H9 (cell line): ENCODE results near the gene QPRT. TPM values are rescaled to one million over a fixed set of nuclear protein-coding genes. Genes with fewer than 3 reads are reported as not detected.
A peak's percentile ranks its signal among the peaks of the same experiment; 100 is the strongest.
"Not testable (repeated sequence)": the region's sequence is repeated elsewhere in the genome, so short reads cannot be mapped to it uniquely, and the experiment has no call there.

Experiments
- DNase-seq: peaks from one replicate; pipeline ENCODE4 v3.0.0-alpha.2; 2017
- H2AFZ ChIP-seq: one replicate; pipeline ENCODE4 v1.6.1; 2013; ENCODE audit warnings: mild to moderate bottlenecking, low read length, control low read depth, moderate library complexity
- H2AK5ac ChIP-seq: 2 replicates; pipeline ENCODE4 v1.6.1; 2013; ENCODE audit warnings: low read length, control low read depth, mixed read lengths; ENCODE audit not compliant: insufficient read length
- H2BK120ac ChIP-seq: one replicate; pipeline ENCODE4 v1.6.1; 2013; ENCODE audit warnings: low read depth, mild to moderate bottlenecking, low read length, control low read depth, inconsistent platforms; ENCODE audit not compliant: poor library complexity, severe bottlenecking
- H2BK12ac ChIP-seq: 2 replicates; pipeline ENCODE4 v1.6.1; 2013; ENCODE audit warnings: low read length, control low read depth, mixed read lengths, low read depth; ENCODE audit not compliant: insufficient read length
- H2BK15ac ChIP-seq: 2 replicates; pipeline ENCODE4 v1.6.1; 2013; ENCODE audit warnings: low read depth, low read length, control low read depth
- H2BK20ac ChIP-seq: one replicate; pipeline ENCODE4 v1.6.1; 2013; ENCODE audit warnings: low read depth, mild to moderate bottlenecking, low read length, control low read depth, inconsistent platforms; ENCODE audit not compliant: poor library complexity, severe bottlenecking
- H2BK5ac ChIP-seq: 2 replicates; pipeline ENCODE4 v1.6.1; 2013; ENCODE audit warnings: low read length, control low read depth, mixed read lengths; ENCODE audit not compliant: insufficient read length
- H3K14ac ChIP-seq: 2 replicates; pipeline ENCODE4 v1.6.1; 2013; ENCODE audit warnings: low read length, control low read depth; ENCODE audit not compliant: insufficient read depth
- H3K18ac ChIP-seq: 2 replicates; pipeline ENCODE4 v1.6.1; 2013; ENCODE audit warnings: low read depth, mild to moderate bottlenecking, mixed read lengths, low read length, control low read depth; ENCODE audit not compliant: insufficient read length
- H3K23ac ChIP-seq: 2 replicates; pipeline ENCODE4 v1.6.1; 2013; ENCODE audit warnings: low read length, control low read depth, mixed read lengths, low read depth; ENCODE audit not compliant: insufficient read length
- H3K23me2 ChIP-seq: 2 replicates; pipeline ENCODE4 v1.6.1; 2013; ENCODE audit warnings: low read depth, mild to moderate bottlenecking, mixed read lengths, low read length, control low read depth; ENCODE audit not compliant: insufficient read length, poor library complexity, severe bottlenecking
- H3K27ac ChIP-seq: 2 replicates; pipeline ENCODE4 v1.5.1; 2013; ENCODE audit warnings: low read length, control low read depth, mixed read lengths, low read depth; ENCODE audit not compliant: insufficient read length
- H3K27me3 ChIP-seq: 2 replicates; pipeline ENCODE4 v1.6.1; 2013; ENCODE audit warnings: low read length, control low read depth, inconsistent platforms; ENCODE audit not compliant: insufficient read depth
- H3K4ac ChIP-seq: 2 replicates; pipeline ENCODE4 v1.6.1; 2013; ENCODE audit warnings: low read depth, mild to moderate bottlenecking, control low read depth, inconsistent platforms, low read length, moderate library complexity
- H3K4me1 ChIP-seq: 2 replicates; pipeline ENCODE4 v1.6.1; 2013; ENCODE audit warnings: low read length, control low read depth, inconsistent platforms; ENCODE audit not compliant: insufficient read depth
- H3K4me2 ChIP-seq: 2 replicates; pipeline ENCODE4 v1.6.1; 2013; ENCODE audit warnings: low read length, control low read depth, mixed read lengths; ENCODE audit not compliant: insufficient read length, insufficient read depth
- H3K56ac ChIP-seq: 2 replicates; pipeline ENCODE4 v1.6.1; 2013; ENCODE audit warnings: low read depth, mild to moderate bottlenecking, mixed read lengths, low read length, control low read depth; ENCODE audit not compliant: insufficient read length
- H3K79me1 ChIP-seq: 2 replicates; pipeline ENCODE4 v1.6.1; 2013; ENCODE audit warnings: low read depth, mild to moderate bottlenecking, moderate library complexity, low read length, control low read depth, inconsistent platforms; ENCODE audit not compliant: insufficient read depth, poor library complexity, severe bottlenecking
- H3K79me2 ChIP-seq: 2 replicates; pipeline ENCODE4 v1.6.1; 2013; ENCODE audit warnings: low read length, control low read depth, inconsistent platforms; ENCODE audit not compliant: insufficient read depth
- H3K9ac ChIP-seq: 2 replicates; pipeline ENCODE4 v1.6.1; 2013; ENCODE audit warnings: low read length, control low read depth, mixed read lengths; ENCODE audit not compliant: insufficient read length; ENCODE audit errors: extremely low read depth
- H3K9me3 ChIP-seq: one replicate; pipeline ENCODE4 v1.6.1; 2013; ENCODE audit warnings: low read depth, low read length, inconsistent platforms; ENCODE audit not compliant: control insufficient read depth
- H3T11ph ChIP-seq: one replicate; pipeline ENCODE4 v1.6.1; 2013; ENCODE audit warnings: mild to moderate bottlenecking, low read length, control low read depth, inconsistent platforms
- H4K20me1 ChIP-seq: one replicate; pipeline ENCODE4 v1.6.1; 2013; ENCODE audit not compliant: control insufficient read depth, insufficient read length, insufficient read depth
- H4K5ac ChIP-seq: 2 replicates; pipeline ENCODE4 v1.6.1; 2013; ENCODE audit warnings: low read depth, mild to moderate bottlenecking, mixed read lengths, low read length, control low read depth; ENCODE audit not compliant: insufficient read length
- H4K8ac ChIP-seq: replicated peaks from 2 replicates; pipeline ENCODE4 v1.6.1; 2013; ENCODE audit warnings: low read length, control low read depth, mixed read lengths, low read depth; ENCODE audit not compliant: insufficient read length
- H4K91ac ChIP-seq: 2 replicates; pipeline ENCODE4 v1.6.1; 2013; ENCODE audit warnings: low read depth, mild to moderate bottlenecking, moderate library complexity, mixed read lengths, low read length, control low read depth; ENCODE audit not compliant: insufficient read length
- H3K27ac Mint-ChIP-seq, 3 experiments: 2 replicates in 2 of 3; 3 replicates in 1 of 3; pipeline ENCODE4 v1.8.0; 2020 to 2021; ENCODE audit warnings: mixed read lengths in 3 of 3, mild to moderate bottlenecking in 1 of 3, moderate library complexity in 1 of 3
- H3K27me3 Mint-ChIP-seq: 2 replicates; pipeline ENCODE4 v1.8.0; 2021; ENCODE audit warnings: low read depth, mild to moderate bottlenecking, moderate library complexity, mixed read lengths
- H3K36me3 Mint-ChIP-seq, 3 experiments: 2 replicates in 2 of 3; 3 replicates in 1 of 3; pipeline ENCODE4 v1.8.0; 2020 to 2021; ENCODE audit warnings: low read depth in 3 of 3, mixed read lengths in 3 of 3; ENCODE audit not compliant: insufficient read depth in 1 of 3
- H3K4me1 Mint-ChIP-seq, 2 experiments: 2 replicates each; pipeline ENCODE4 v1.8.0; 2020; ENCODE audit warnings: mixed read lengths in 2 of 2
- H3K4me3 Mint-ChIP-seq, 2 experiments: 2 replicates in 1 of 2; 3 replicates in 1 of 2; pipeline ENCODE4 v1.8.0; 2020 to 2021; ENCODE audit warnings: mild to moderate bottlenecking in 2 of 2, mixed read lengths in 2 of 2, moderate library complexity in 1 of 2
- H3K9me3 Mint-ChIP-seq, 2 experiments: 2 replicates in 1 of 2; 3 replicates in 1 of 2; pipeline ENCODE4 v1.8.0; 2020; ENCODE audit warnings: mild to moderate bottlenecking in 2 of 2, mixed read lengths in 2 of 2, moderate library complexity in 1 of 2
- WGBS: extraction: QIAGEN DNeasy Blood & Tissue Kit; methylation state at CpG from one replicate; pipeline ENCODE4 v1.1.7; 2013; ENCODE audit warnings: missing lambda C conversion rate, low lambda C conversion rate, mixed read lengths; ENCODE audit not compliant: insufficient read length; ENCODE audit errors: extremely low coverage; 5-methylcytosine and 5-hydroxymethylcytosine counted together
- total RNA-seq: library from RNA; stranded (reverse); gene quantifications from 2 replicates; pipeline ENCODE4 v1.2.1, GENCODE V29; 2021

The QPRT gene
- total RNA-seq, 1 experiment from 2014 or later, result 107 TPM

GRCh38 chr16:29740630-29741015 lies 61.6 kb downstream of the QPRT start:
- H3K79me1 ChIP-seq, H4K20me1 ChIP-seq, H3K14ac ChIP-seq, H3K4me1 ChIP-seq, H3K23ac ChIP-seq, H2BK20ac ChIP-seq, H4K5ac ChIP-seq, H3K79me2 ChIP-seq, H3K4me3 Mint-ChIP-seq, H3K4me2 ChIP-seq, H3K27me3 ChIP-seq, H2BK120ac ChIP-seq, H2BK15ac ChIP-seq, H3K23me2 ChIP-seq, H3K18ac ChIP-seq, H4K91ac ChIP-seq, H3T11ph ChIP-seq, H3K56ac ChIP-seq, DNase-seq, H3K9me3 ChIP-seq, H2AFZ ChIP-seq, H2BK5ac ChIP-seq, H3K4ac ChIP-seq, H2BK12ac ChIP-seq, H4K8ac ChIP-seq, H3K9ac ChIP-seq, H3K27me3 Mint-ChIP-seq, H3K9me3 Mint-ChIP-seq, H2AK5ac ChIP-seq, H3K27ac ChIP-seq: not testable (repeated sequence)
- peaks cover 3 to 12% of the 10 kb centered on the region in 2 experiments; a peak in 2 of 4 replicates for H3K4me1 Mint-ChIP-seq
- peaks cover 23 to 54% (median 49%) of the 10 kb centered on the region in 3 experiments for H3K36me3 Mint-ChIP-seq
- WGBS, result no CpG with 5 or more reads among the region's 11 CpGs
- H3K27ac Mint-ChIP-seq, result peak overlapping the region in 1 of 3 experiments; percentile 88; a peak in 2 of 7 replicates
